SU-DHL-6 (cell line): Measurements from ENCODE around the gene SLC25A34.

Experiments
- EZH2phosphoT487 ChIP-seq: fragments of 200-600 bp; sonication (generic), shearing (Covaris generic); conservative IDR thresholded peaks from 2 replicates; pipeline ENCODE4 v1.6.1; 2018; ENCODE audit warnings: mild to moderate bottlenecking, antibody characterized with exemption, low read length, moderate library complexity, mixed read lengths
- TF ChIP-seq, protein P1 (sequence below): fragments of 200-600 bp; sonication (generic); IDR thresholded peaks from one replicate; pipeline ENCODE4 v1.5.1; 2017; ENCODE audit warnings: antibody characterized with exemption, mild to moderate bottlenecking, low read length, moderate library complexity; ENCODE audit not compliant: insufficient read depth, poor library complexity, severe bottlenecking

- TF ChIP-seq, protein P1, sequence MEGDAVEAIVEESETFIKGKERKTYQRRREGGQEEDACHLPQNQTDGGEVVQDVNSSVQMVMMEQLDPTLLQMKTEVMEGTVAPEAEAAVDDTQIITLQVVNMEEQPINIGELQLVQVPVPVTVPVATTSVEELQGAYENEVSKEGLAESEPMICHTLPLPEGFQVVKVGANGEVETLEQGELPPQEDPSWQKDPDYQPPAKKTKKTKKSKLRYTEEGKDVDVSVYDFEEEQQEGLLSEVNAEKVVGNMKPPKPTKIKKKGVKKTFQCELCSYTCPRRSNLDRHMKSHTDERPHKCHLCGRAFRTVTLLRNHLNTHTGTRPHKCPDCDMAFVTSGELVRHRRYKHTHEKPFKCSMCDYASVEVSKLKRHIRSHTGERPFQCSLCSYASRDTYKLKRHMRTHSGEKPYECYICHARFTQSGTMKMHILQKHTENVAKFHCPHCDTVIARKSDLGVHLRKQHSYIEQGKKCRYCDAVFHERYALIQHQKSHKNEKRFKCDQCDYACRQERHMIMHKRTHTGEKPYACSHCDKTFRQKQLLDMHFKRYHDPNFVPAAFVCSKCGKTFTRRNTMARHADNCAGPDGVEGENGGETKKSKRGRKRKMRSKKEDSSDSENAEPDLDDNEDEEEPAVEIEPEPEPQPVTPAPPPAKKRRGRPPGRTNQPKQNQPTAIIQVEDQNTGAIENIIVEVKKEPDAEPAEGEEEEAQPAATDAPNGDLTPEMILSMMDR: no peak
- TF ChIP-seq EZH2phosphoT487: no peak
Observed at GRCh38 chr1:15767941-15768340, 31.9 kb downstream of the SLC25A34 start.
